ENCODE results near the gene TJP2.

TJP2 gene

GRCh38 chr9:69319324-69320025 lies 145.4 kb downstream of the TJP2 start:
- peaks cover 28% of the 10 kb centered on the region for H3K27me3 ChIP-seq (ENCODE audit: control insufficient read depth, insufficient read depth, low read length, poor library complexity, severe bottlenecking)
- H3K9me3 ChIP-seq (ENCODE audit: control insufficient read depth, low read length) = no peaks in the 10 kb centered on the region
- no peaks in the 10 kb centered on the region for H3K36me3 ChIP-seq (ENCODE audit: control insufficient read depth, insufficient read depth, low read length)
- 53 to 56% methylated on average over 5 to 6 of the region's 6 CpGs for WGBS, 2 experiments
- H3K27ac ChIP-seq (ENCODE audit: insufficient read depth, low read depth, low read length, poor library complexity, severe bottlenecking) = no peak overlapping the region
- H3K4me1 ChIP-seq (ENCODE audit: control insufficient read depth, insufficient read depth, low read length) = peaks cover 4% of the 10 kb centered on the region
- H3K4me3 ChIP-seq (ENCODE audit: insufficient read depth, low read depth, low read length) = no peak overlapping the region

- Histone ChIP-seq H3K27me3 (ENCODE audit: control insufficient read depth, insufficient read depth, low read length, poor library complexity, severe bottlenecking) (peaks cover 55% of the 10 kb centered on the region), H3K4me3 (ENCODE audit: insufficient read depth, low read depth, low read length) (no peak overlapping the region), H3K27ac (ENCODE audit: insufficient read depth, low read depth, low read length, poor library complexity, severe bottlenecking) (no peak overlapping the region), H3K36me3 (ENCODE audit: control insufficient read depth, insufficient read depth, low read length) (no peaks in the 10 kb centered on the region), H3K9me3 (ENCODE audit: control insufficient read depth, low read length) (no peaks in the 10 kb centered on the region), H3K4me1 (ENCODE audit: control insufficient read depth, insufficient read depth, low read length) (peaks cover 8% of the 10 kb centered on the region)
- WGBS, 2 experiments = 83 to 94% methylated on average over 1 of the region's 1 CpG
Measured at GRCh38 chr9:69322256-69322655, 148.2 kb downstream of the TJP2 start.

GRCh38 chr9:69323861-69324260 lies 149.8 kb downstream of the TJP2 start:
- Histone ChIP-seq H3K27ac (ENCODE audit: insufficient read depth, low read depth, low read length, poor library complexity, severe bottlenecking) (no peak overlapping the region), H3K27me3 (ENCODE audit: control insufficient read depth, insufficient read depth, low read length, poor library complexity, severe bottlenecking) (peaks cover 59% of the 10 kb centered on the region), H3K36me3 (ENCODE audit: control insufficient read depth, insufficient read depth, low read length) (no peaks in the 10 kb centered on the region), H3K4me1 (ENCODE audit: control insufficient read depth, insufficient read depth, low read length) (peaks cover 8% of the 10 kb centered on the region), H3K4me3 (ENCODE audit: insufficient read depth, low read depth, low read length) (no peak overlapping the region), H3K9me3 (ENCODE audit: control insufficient read depth, low read length) (no peaks in the 10 kb centered on the region)
- WGBS, 2 experiments = 67% methylated on average over 1 of the region's 2 CpGs; no CpG with 5 or more reads in 1 of the 2 experiments
